Activated naive CD4-positive, alpha-beta T cell treated with anti-CD3 and anti-CD28 coated beads, Interleukin-2, amount 50 U/mL, for 72 hours (primary cell): ENCODE data around the gene CRACDL. TPM values are rescaled to one million over a fixed set of nuclear protein-coding genes. Genes with fewer than 3 reads are reported as not detected.

Source experiments
- ATAC-seq, 2 donors: fragments of 150-1000 bp; cut with Tn5 transposase; 2 replicates each; pipeline ENCODE4 v1.10.0; 2021; ENCODE audit warnings: mild to moderate bottlenecking in 2 of 2, moderate library complexity in 2 of 2
- DNase-seq, 2 donors: peaks; one replicate each; pipeline ENCODE4 v3.0.0; 2021 to 2022; ENCODE audit warnings: low spot score in 2 of 2
- H3K27ac Mint-ChIP-seq, 2 donors: one replicate each; pipeline ENCODE4 v1.8.0; 2022; ENCODE audit warnings: mild to moderate bottlenecking in 2 of 2, mixed read lengths in 2 of 2
- H3K36me3 Mint-ChIP-seq, 2 donors: one replicate each; pipeline ENCODE4 v1.8.0; 2022; ENCODE audit warnings: mixed read lengths in 2 of 2
- H3K9me3 Mint-ChIP-seq, 2 donors: one replicate each; pipeline ENCODE4 v1.8.0; 2022; ENCODE audit warnings: mixed read lengths in 2 of 2
- total RNA-seq, 2 donors: library from RNA; stranded (reverse); gene quantifications; one replicate each; pipeline ENCODE4 v1.2.3, GENCODE V29; 2022

Gene CRACDL, protein sequence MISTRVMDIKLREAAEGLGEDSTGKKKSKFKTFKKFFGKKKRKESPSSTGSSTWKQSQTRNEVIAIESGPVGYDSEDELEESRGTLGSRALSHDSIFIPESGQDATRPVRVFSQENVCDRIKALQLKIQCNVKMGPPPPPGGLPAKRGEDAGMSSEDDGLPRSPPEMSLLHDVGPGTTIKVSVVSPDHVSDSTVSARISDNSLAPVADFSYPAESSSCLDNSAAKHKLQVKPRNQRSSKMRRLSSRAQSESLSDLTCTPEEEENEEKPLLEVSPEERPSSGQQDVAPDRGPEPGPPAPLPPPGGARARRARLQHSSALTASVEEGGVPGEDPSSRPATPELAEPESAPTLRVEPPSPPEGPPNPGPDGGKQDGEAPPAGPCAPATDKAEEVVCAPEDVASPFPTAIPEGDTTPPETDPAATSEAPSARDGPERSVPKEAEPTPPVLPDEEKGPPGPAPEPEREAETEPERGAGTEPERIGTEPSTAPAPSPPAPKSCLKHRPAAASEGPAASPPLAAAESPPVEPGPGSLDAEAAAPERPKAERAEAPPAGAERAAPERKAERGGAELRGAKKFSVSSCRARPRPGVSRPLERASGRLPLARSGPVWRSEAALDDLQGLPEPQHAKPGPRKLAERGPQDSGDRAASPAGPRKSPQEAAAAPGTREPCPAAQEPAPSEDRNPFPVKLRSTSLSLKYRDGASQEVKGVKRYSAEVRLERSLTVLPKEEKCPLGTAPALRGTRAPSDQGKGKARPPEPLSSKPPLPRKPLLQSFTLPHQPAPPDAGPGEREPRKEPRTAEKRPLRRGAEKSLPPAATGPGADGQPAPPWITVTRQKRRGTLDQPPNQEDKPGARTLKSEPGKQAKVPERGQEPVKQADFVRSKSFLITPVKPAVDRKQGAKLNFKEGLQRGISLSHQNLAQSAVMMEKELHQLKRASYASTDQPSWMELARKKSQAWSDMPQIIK
- under 1 TPM in 1 of 2 donors, not detected in 1; 0.12 TPM for total RNA-seq

DNA sequence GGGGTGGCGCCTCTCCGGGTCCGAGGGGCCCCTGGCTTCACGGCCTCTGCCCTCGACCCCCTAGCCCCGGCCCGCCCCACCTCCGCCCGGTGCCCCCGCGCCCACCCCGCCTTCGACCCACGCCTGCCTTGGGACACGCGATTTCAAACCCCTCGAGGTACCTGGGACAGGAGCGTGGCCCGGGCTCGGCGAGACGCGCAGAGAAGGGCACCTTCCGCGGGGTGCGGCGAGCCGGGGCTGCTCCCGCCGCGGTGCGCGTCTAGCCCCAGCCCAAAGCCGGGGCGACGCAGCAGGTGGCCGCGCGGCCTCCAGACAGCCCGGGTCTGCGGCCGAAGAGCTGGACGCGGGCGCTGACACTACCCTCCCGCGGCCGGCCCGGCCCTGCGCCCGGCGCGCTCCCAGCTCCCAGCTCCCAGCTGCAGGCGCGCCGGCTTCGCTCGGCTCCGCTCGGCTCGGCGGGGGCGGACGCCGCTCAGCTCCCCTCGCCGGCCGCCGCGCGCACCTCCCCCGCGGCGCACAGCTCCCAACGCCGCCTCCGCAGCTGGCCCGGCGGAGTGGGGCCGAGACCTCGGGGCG, at the start of gene CRACDL:
CRACDL (minus strand) TSS at position 449 of the 576 bp plus-strand sequence. CDS start 89,425 bp downstream, outside the sequence.
- DNase-seq (no peak), ATAC-seq (peak; percentile 42 to 72)
- H3K9me3 Mint-ChIP-seq: no peaks in the 10 kb centered on the region
- no peak within 1 kb of the TSS for H3K27ac Mint-ChIP-seq
- no peaks in the 10 kb centered on the region for H3K36me3 Mint-ChIP-seq

DNA sequence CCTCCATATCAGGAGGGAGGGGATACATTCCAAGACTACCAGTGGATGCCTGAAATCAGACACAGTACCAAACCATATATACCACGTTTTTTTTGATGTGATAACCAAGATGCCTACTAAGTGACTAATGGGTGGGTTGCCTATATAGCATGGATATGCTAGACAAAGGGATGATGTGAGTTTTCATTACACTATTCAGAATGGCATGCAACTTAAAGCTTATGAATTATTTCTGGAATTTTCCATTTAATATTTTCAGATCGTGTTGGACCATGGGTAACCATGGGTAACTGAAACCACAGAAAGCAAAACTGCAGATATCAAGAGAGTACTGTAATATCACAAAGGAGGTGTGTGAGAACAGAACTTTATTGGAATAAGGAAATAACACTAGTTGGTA, 39.6 kb upstream of the CRACDL start:
- DNase-seq (no peak), ATAC-seq (no peak)
- peaks cover 16 to 42% of the 10 kb centered on the region in 2 donors for H3K36me3 Mint-ChIP-seq
- no peak overlapping the region for H3K27ac Mint-ChIP-seq
- peaks cover 26 to 35% of the 10 kb centered on the region in 2 donors for H3K9me3 Mint-ChIP-seq

DNA sequence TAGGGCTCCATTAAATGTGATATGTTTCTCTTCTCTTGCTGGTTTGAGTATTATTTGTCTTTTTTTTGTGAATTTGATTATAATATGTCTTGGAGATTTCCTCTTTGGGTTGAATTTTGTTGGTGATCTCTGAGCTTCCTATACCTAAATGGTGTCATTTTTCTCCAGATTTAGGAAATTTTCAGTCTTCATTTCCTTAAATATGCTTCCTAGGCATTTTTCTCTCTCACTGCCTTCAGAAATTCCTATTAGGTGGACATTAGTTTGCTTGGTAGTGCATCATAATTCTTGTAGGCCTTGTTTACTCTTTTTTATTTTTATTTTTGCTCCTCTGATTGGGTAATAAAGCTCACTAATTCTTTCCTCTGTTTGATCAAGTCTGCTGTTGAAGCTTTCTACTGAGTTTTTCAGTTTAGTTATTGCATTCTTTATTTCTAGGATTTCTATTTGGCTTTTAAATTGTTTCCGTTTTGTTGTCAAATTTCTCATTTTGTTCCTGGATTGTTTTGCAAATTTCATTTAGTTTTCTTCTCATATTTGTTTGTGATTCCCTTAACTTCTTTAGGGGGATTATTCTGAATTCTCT, 36.6 kb upstream of the CRACDL start:
- ATAC-seq: no peak
- Mint-ChIP-seq H3K36me3 (peaks cover 22 to 39% of the 10 kb centered on the region in 2 donors), H3K27ac (no peak overlapping the region), H3K9me3 (peaks cover 39 to 42% of the 10 kb centered on the region in 2 donors)
- no peak for DNase-seq

DNA sequence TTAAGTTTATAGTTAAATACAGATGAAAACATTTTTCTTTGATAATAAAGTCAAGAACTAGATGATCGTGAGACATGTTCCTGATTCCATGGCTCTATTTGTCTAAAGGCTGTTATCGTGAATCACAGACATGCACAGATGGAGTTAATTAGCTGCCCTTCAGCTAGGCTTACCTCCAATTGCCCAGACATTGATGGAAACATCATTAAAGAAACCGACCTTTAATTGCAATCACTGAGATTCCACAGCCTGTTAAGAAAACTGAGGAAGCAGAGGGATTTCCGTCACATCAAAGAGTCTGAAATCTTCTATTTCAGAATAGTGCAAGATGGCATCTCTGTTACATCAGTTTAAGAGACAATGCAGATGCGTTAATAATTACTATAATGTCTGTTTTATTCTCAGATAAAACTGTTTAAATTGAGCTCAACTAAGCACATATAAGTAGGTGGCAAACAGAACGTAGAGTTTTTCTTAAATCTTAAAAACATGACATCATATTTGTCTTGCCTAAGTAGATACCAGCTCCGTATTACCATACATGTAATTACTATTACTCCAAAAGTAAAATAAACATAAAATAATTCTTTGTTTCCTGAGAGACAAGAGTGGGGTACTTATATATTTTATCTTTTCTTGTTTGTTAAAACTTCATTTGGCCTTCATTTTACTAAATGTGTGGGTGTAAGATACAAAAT, 23.9 kb upstream of the CRACDL start:
- ATAC-seq: no peak
- DNase-seq: no peak
- Mint-ChIP-seq H3K36me3 (peaks cover 0 to 7% of the 10 kb centered on the region in 2 donors), H3K27ac (no peak overlapping the region), H3K9me3 (peaks cover 5 to 20% of the 10 kb centered on the region in 2 donors)

DNA sequence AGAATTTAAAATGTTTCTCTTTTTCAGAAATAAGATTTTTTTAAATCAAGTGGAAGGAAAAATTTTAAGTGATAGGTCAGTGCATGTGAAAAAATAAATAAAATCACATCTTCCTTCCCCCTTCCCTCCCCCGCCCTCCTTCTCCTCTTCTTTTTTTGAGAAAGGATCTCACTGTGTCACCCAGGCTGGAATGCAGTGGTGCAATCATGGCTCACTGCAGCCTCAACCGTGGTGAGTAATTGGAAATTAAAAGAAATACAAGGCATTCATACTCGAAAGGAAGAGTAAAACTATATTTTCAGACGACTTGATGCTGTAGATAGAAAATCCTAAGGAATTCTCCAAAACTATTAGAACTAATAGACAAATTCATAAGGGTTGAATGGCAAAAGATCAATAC, 16.9 kb upstream of the CRACDL start:
- Mint-ChIP-seq H3K9me3 (no peaks in the 10 kb centered on the region), H3K27ac (no peak overlapping the region), H3K36me3 (no peaks in the 10 kb centered on the region)
- no peak for ATAC-seq
- DNase-seq: no peak

DNA sequence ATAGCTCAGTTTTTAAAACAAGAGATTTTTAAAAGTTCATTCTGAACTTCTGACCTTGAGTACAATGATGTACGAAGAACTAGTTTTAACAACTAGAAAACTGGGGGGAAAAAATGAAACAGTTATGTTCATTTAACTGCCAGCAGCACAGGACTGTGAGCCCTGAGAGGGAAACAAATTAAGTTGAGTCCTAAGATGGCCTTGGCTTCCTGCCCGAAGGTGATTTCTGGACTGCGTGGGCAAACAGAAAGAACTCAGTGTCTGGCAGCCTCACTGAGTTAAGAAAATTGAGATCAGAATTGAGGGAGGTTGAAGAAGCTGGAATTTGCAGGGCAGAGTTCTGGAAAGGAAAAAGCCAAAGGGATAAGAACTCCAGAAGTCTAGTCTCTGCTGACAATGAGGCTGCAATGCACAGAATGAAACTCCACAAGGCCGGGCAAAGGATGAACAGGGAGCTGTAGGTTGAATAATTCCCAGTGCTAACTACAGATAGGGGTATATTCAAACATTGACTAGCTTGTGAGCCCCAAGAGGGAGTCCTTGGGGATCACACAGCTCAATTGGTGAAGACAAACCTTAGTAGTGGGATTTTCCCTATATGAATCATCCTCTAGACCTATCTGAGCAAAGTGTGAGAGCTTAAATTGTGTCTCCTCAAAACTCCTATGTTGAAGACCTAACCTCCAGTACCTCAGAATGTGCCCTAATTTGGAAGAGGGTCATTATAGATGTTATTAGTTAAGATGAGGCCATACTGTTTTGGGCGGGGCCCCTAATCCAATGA, 13.1 kb upstream of the CRACDL start:
- DNase-seq (no peak), ATAC-seq (peak in 1 of 2 donors; percentile 71)
- H3K27ac Mint-ChIP-seq: no peak overlapping the region

DNA sequence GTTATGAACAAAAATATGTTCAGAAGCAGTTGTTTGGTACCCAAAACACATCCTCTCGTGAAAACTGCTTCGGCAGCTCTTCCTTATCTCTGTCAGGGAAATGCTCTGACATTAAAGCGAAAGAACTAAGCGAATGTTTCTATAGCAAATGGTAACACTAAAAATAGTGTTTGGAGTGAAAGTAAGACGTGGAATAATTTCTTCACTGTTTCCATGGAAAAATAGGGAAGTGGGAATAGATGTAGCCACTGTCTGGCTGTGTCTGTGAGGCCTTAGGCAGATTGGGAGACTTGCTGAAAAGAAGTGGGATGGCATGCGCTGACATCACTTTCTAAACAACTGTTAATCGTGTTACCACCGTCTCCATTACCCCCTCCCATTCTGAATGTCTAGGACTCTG, 11.5 kb upstream of the CRACDL start:
- no peak for ATAC-seq
- no peaks in the 10 kb centered on the region for H3K36me3 Mint-ChIP-seq
- H3K9me3 Mint-ChIP-seq: no peaks in the 10 kb centered on the region

More for the DNA sequence above, 13.1 kb upstream of the CRACDL start:
- Mint-ChIP-seq H3K9me3 (no peaks in the 10 kb centered on the region), H3K36me3 (no peaks in the 10 kb centered on the region)

DNA sequence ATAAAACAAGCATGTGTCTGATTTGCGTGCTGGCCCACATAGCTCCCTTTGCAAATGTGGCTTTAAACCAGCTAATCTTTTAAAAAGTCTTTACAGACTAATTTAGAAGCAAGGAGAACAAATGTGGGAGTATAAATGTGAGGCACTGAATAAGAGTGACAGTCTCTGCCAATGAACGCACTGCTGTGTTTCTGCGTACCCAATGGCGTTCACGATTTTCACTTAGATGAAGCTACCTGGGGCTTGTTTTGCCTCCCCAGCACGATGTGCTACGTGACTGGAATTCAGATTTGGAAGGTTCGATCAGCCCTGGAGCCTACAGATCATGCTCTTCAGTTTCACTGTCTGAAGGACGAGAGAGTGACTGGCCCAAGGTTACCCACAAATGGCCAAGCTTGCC, 10.8 kb upstream of the CRACDL start:
- ATAC-seq: no peak
- no peak overlapping the region for H3K27ac Mint-ChIP-seq
- H3K36me3 Mint-ChIP-seq: no peaks in the 10 kb centered on the region
- DNase-seq: no peak
- no peaks in the 10 kb centered on the region for H3K9me3 Mint-ChIP-seq

More for the DNA sequence above, 11.5 kb upstream of the CRACDL start:
- DNase-seq: no peak
- H3K27ac Mint-ChIP-seq: no peak overlapping the region

DNA sequence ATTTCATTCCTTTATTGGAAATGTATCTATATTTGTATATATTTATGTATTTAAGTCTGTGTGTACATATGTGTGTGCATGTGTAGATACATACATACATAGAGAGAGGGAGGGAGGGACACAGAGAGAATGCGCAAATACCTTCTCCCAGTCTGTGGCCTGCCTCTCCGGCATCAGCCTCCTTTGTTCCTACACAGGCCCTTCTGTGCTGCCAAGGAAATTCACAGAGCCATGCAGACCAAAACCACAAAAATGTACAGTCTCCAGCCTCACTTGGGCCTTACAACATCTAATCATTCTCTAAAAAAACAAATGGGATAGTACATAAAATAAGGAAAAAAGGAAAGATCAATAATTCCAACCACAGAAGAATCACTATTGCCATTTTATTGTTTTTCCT, 8.8 kb upstream of the CRACDL start:
- Mint-ChIP-seq H3K9me3 (no peaks in the 10 kb centered on the region), H3K36me3 (no peaks in the 10 kb centered on the region), H3K27ac (no peak overlapping the region)
- ATAC-seq (no peak), DNase-seq (no peak)

DNA sequence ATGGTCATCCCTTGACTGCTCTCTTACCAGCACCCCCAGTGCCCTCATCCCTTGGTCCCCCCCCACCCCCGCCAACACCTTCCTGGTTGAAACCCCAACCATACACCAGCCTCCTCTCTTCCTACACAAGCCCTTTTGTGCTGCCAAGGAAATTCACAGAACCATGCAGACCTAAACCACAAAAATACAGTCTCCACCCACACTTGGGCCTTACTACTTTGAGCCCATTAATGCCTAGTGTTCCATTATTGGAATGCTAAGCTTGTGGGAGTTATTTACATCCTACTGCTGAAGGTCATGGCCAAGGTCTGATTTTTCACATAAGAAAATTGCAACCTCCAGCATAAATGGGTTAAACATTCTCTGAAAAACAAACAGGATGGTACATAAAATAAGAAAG, 4.1 kb upstream of the CRACDL start:
- Mint-ChIP-seq H3K36me3 (no peaks in the 10 kb centered on the region), H3K9me3 (no peaks in the 10 kb centered on the region), H3K27ac (no peak overlapping the region)
- ATAC-seq: no peak
- DNase-seq: no peak

DNA sequence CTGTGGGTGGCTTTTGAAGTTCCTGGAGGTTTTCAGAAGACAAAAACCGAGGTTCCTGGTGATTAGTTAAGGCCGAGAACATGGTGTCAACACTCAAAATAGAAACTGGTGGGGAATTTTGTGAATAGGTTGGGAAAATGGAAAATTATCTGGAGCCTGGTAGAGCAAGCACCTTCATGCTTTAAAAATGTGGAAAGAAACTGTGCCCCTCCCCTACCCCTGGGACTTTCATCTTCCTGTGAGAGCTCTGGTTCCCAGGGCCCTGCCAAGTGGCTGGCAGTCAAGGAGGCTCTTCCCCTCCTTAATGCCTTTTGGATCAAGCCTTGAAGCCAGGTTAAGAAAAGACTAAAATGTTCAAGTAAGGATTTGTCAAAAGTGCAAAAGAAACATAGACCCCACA, 1.9 kb upstream of the CRACDL start:
- DNase-seq (no peak), ATAC-seq (no peak)
- Mint-ChIP-seq H3K27ac (no peak overlapping the region), H3K9me3 (no peaks in the 10 kb centered on the region), H3K36me3 (no peaks in the 10 kb centered on the region)

DNA sequence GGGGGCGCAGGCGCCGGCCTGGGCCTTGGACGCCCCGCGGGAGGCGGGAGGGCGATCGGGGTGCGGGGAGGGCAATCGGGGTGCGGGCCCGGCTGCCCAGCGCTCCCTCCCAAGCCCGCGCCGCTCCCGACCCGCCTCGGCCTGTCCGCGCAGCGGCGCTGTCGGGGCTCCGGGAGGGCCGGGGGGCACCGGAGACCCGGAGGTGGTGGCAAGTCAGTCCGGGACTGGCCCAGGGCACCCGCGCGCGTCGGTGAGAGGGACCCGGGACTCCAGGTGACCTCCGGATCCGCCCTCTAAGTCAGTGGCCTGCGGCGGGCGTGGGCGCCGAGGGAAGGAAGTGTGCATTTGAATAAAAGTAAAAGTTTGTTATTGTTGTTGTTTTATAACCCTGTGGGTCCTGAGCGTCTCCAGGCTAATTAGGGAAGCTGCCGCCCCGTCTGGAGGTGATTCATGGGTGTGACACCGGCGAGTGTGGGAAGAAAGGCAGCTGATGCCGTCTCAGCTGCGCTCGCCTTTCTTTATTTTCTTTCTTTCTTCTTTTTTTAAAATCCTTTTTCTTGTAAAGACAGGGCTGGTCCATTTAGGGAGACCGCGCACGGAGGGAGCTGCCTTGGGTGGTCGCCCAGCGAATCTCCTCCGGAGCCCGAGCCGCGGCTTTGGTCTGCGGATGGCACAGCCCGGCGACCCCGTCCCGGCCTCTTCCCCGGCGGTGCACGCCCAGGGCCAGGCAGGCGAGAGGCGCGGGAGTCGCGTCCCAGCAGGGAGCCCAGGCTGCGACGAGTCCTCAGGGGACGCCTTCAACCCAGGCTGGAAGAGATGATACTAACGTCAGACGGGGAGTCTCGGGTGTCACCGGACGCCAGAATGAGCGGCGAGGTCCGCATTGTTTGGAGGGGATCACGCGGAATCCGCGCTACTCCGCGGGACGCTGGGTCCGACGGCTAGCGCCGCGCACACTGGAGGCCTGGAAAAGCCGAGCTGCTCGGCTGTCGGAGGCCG, 627 bp upstream of the CRACDL start:
- Mint-ChIP-seq H3K9me3 (no peaks in the 10 kb centered on the region), H3K36me3 (no peaks in the 10 kb centered on the region)
- DNase-seq: peak in 1 of 2 donors; percentile 31

DNA sequence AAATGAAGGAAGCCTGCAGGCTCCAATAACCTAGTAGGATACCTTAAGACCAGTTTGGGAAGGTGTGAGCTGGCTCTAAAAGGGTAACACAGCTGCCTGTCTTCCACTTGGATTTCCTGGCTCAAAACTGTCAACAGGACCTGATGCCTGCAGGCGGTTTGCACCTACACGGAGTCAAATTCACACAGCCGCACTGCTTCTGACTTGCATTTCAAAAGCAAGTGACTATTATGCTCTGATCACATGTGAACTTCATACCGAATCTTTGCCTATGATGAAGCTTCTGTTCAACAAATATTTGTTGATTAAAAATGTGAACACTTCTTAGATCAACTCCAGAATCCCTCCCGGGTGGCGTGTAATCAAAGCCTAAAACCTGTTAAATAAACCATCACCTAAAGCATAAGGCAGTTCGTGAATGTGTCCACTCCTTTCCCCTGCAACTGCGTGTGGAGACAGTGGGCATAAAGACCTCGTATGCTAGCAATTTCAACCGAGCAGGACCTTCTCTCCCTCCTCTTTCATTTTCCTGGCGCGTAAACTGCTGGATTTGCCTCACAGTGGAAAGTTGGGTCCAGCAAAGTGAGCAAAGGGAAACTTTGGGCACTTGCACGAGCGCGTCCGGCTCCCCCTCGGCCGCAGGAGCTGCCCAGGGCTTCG, 784 bp downstream of the CRACDL start:
- DNase-seq (no peak), ATAC-seq (no peak)
- Mint-ChIP-seq H3K36me3 (no peaks in the 10 kb centered on the region), H3K27ac (no peak overlapping the region), H3K9me3 (no peaks in the 10 kb centered on the region)

More for the DNA sequence above, 627 bp upstream of the CRACDL start:
- H3K27ac Mint-ChIP-seq: no peak overlapping the region
- ATAC-seq: peak; percentile 63 to 81

DNA sequence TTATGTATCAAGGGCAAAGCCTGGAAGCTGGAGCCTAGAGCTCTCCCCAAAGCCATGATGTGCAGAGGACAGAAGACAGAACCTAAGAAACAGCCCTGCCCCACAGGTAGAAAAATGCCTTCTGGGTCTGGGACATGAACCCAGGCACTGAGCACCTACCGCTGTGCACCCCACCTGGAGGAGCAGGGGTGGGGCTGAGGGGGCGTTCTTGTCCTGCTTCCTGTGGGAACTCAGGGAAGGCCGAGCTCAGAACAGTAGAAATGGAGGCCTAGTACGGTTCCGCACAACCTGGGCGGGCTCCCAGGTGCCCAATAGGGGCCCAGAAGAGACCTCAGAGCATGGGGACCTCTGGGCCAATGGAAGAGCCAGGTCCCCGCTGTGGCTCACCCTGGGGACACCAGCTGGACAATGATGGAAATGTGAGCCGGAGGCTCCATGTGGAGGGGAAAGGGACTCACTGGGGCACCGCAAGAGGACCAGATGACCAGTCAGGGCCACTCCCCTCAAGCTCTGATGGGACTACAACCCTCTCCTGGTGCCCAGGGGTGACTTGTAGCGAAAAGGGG, 3.2 kb downstream of the CRACDL start:
- no peaks in the 10 kb centered on the region for H3K36me3 Mint-ChIP-seq
- DNase-seq (no peak), ATAC-seq (no peak)
- no peaks in the 10 kb centered on the region for H3K9me3 Mint-ChIP-seq
- H3K27ac Mint-ChIP-seq: no peak overlapping the region
